Esophagus muscularis mucosa (tissue), 3 donors: ENCODE results near the gene PTPRS.

Experiments
- CTCF ChIP-seq, 3 experiments: fragments of 200-600 bp in 2 of 3; fragments of 450-650 bp in 1 of 3; sonication (generic) in 2 of 3; IDR thresholded peaks; one replicate each; pipeline ENCODE4 v1.5.1; 2017 to 2019; ENCODE audit warnings: antibody characterized with exemption in 3 of 3, mild to moderate bottlenecking in 2 of 3, moderate library complexity in 1 of 3
- EP300 ChIP-seq: sonication (generic); formaldehyde crosslinking; IDR thresholded peaks from one replicate; pipeline ENCODE4 v1.6.1; 2017; ENCODE audit warnings: antibody characterized with exemption

- no peak for TF ChIP-seq CTCF (IDR thresholded peaks at IDR 0.05)
- no peak for TF ChIP-seq EP300
Observed at GRCh38 chr19:5335593-5335992, 5.0 kb downstream of the PTPRS start.
